Neural cell (in vitro differentiated cells): ENCODE results near the gene ASPSCR1.

ENCODE experiments used
- CTCF ChIP-seq: fragments of 450-650 bp; IDR thresholded peaks from 2 replicates; pipeline ENCODE4 v1.5.1; 2014; ENCODE audit warnings: antibody characterized with exemption, mild to moderate bottlenecking, moderate library complexity; ENCODE audit not compliant: poor library complexity, severe bottlenecking
- EP300 ChIP-seq: fragments of 450-650 bp; conservative IDR thresholded peaks from 2 replicates; pipeline ENCODE4 v1.6.1; 2014; ENCODE audit warnings: antibody characterized with exemption, mild to moderate bottlenecking, moderate library complexity; ENCODE audit not compliant: poor library complexity, severe bottlenecking
- EZH2 ChIP-seq: fragments of 200-600, 300-800 bp; shearing (Covaris generic), sonication (generic); IDR thresholded peaks from 2 replicates; pipeline ENCODE4 v1.6.1; 2014; ENCODE audit warnings: antibody characterized with exemption, low read length, borderline replicate concordance, mild to moderate bottlenecking; ENCODE audit not compliant: insufficient read depth, poor library complexity, severe bottlenecking
- MXI1 ChIP-seq: fragments of 450-650 bp; conservative IDR thresholded peaks from 2 replicates; pipeline ENCODE4 v1.6.1; 2014; ENCODE audit warnings: antibody characterized with exemption, mild to moderate bottlenecking; ENCODE audit not compliant: poor library complexity, severe bottlenecking
- POLR2AphosphoS5 ChIP-seq: IDR thresholded peaks from 2 replicates; pipeline ENCODE4 v1.6.1; 2012
- RAD21 ChIP-seq: fragments of 450-650 bp; conservative IDR thresholded peaks from 2 replicates; pipeline ENCODE4 v1.6.1; 2014; ENCODE audit warnings: antibody characterized with exemption, mild to moderate bottlenecking, moderate library complexity
- SMC3 ChIP-seq: fragments of 450-650 bp; conservative IDR thresholded peaks from 2 replicates; pipeline ENCODE4 v1.6.1; 2014; ENCODE audit warnings: antibody characterized with exemption, mild to moderate bottlenecking, moderate library complexity; ENCODE audit not compliant: poor library complexity
- TAF1 ChIP-seq: IDR thresholded peaks from 2 replicates; pipeline ENCODE4 v1.6.1; 2012; ENCODE audit warnings: low read depth
- TF ChIP-seq, protein P1 (sequence below): IDR thresholded peaks from 2 replicates; pipeline ENCODE4 v1.6.1; 2012; ENCODE audit warnings: borderline replicate concordance

GRCh38 chr17:82011617-82012187, 34.3 kb downstream of the ASPSCR1 start:
- TF ChIP-seq CTCF: no peak
- no peak for TF ChIP-seq EZH2
- no peak for TF ChIP-seq RAD21
- TF ChIP-seq EP300: no peak
- no peak for TF ChIP-seq TAF1
- no peak for TF ChIP-seq POLR2AphosphoS5
- TF ChIP-seq, protein P1, sequence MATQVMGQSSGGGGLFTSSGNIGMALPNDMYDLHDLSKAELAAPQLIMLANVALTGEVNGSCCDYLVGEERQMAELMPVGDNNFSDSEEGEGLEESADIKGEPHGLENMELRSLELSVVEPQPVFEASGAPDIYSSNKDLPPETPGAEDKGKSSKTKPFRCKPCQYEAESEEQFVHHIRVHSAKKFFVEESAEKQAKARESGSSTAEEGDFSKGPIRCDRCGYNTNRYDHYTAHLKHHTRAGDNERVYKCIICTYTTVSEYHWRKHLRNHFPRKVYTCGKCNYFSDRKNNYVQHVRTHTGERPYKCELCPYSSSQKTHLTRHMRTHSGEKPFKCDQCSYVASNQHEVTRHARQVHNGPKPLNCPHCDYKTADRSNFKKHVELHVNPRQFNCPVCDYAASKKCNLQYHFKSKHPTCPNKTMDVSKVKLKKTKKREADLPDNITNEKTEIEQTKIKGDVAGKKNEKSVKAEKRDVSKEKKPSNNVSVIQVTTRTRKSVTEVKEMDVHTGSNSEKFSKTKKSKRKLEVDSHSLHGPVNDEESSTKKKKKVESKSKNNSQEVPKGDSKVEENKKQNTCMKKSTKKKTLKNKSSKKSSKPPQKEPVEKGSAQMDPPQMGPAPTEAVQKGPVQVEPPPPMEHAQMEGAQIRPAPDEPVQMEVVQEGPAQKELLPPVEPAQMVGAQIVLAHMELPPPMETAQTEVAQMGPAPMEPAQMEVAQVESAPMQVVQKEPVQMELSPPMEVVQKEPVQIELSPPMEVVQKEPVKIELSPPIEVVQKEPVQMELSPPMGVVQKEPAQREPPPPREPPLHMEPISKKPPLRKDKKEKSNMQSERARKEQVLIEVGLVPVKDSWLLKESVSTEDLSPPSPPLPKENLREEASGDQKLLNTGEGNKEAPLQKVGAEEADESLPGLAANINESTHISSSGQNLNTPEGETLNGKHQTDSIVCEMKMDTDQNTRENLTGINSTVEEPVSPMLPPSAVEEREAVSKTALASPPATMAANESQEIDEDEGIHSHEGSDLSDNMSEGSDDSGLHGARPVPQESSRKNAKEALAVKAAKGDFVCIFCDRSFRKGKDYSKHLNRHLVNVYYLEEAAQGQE: no peak
- no peak for TF ChIP-seq SMC3
- no peak for TF ChIP-seq MXI1
